Colon (tissue), 2 donors: ENCODE measurements around the gene HPGDS.
"Not testable (repeated sequence)": the region's sequence is repeated elsewhere in the genome, so short reads cannot be mapped to it uniquely, and the experiment has no call there.

Source experiments
- FAIRE-seq: peaks from 2 replicates; lab custom pipeline; 2012; peaks lifted over from hg19 to GRCh38; lab: Jason Lieb, UNC
- donor health status: control.
- donor health status: control.

The HPGDS gene

DNA sequence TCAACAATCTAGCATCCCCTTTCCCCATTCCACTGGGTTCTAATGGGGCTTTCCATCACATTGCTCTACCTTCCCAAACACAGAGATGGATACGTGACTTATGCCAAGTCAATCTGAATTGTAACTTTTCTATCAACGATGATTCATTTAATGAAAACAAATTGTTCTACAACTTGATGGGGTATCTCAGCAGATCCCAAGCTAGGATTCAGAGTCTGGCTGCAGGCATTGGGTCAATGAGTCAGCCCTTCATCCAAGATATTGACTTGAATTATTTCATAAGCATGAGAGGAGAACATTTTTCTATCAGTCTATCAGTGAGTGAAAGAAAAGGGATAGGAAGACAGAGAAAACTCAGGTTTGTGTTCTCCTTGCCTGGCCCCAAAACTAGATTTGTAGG, 15.0 kb upstream of the HPGDS start:
- no peak for FAIRE-seq

DNA sequence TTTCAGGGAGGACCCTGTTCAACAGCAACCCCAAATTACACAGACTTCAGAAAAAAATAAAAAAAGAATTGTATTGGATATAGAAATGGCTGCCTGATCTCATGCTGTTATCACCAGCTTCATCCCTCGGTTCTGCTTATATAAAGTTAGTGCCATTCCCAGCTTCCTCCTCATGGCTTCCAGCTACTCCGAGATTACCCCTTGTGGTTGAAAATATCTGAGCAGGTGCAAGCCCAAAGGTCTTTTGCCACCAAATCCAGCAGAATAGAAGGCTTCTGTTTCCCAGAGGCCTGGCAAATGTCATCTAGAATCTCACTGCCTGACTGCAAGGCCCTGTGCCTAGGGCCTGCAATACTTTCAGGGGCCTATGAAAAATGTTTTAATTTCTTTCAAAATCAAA, 13.8 kb upstream of the HPGDS start:
- no peak for FAIRE-seq

DNA sequence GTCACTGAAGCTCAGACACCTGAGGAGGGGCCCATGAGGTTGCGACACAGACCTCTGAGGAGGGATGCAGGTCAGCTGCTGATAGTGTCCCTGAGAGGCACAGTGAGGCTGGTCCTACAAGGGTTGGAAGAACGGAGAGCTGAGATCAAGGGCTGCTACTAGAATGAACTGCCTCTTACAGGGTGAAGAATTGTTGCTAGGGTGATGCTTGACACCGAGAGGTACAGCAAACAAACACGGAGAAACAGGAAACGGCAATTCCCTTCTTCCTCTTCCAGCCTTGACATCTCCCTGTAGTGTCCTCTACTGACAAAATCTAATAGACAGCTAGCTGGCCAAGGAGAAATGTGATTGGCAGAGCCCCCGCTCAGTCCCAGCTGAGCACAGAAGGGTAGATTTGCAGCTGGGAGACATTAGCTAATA, 11.8 kb upstream of the HPGDS start:
- FAIRE-seq: no peak

DNA sequence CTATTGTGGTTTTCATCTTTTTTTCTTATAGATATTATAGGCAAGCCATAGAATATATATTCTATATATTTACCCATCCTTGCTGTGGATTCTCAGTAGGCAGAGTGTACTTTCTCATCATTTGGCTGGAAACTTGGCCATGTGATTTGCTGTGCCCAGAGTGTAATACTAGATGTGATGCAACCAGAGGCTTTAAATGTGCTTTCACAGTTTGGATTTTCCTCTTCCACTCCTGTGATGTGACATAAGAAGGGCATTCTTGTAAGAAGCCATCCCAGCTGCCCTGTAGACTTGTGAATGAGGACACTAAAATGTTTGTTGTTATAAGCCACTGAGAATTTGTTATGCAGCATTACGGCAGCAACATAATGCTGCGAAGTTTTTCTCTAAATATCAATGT, 10.4 kb upstream of the HPGDS start:
- FAIRE-seq: no peak

DNA sequence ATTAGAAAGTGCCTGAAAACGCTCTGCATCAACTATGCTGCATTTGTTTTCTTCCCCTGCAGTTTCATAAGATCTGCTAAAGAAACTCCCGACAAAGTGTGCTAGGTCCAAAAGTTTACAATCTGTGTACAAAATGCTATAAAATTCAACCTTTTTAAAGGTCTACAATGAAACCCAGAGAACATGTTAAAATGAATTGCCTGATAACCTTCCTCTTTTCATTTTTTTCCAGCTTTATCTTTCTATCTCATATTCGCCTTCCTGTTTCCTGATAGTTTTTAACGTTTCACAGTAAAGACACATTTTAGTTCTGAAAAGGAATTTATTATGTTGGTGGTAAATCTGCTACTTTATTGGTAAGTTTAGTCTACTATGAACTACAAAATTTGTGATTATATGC, 9.5 kb upstream of the HPGDS start:
- no peak for FAIRE-seq

DNA sequence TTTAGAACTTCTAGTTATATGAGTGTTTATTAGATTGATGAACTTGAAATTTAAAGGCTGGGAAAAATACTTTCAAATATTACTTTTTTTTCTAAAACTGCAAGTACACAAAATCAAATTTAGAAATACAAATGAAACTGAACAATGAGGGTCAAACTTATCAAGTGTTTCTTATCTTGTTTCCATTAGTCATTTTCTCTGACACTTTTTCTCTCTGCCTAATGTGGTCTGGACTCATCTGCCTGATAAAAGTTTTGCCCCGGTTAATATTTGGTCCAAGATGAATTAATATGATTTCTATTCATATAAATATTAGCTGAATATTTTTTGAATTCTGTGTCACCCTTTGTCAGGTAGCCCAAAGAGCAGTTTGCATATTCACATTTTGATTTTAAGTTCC, 8.7 kb upstream of the HPGDS start:
- FAIRE-seq: no peak

DNA sequence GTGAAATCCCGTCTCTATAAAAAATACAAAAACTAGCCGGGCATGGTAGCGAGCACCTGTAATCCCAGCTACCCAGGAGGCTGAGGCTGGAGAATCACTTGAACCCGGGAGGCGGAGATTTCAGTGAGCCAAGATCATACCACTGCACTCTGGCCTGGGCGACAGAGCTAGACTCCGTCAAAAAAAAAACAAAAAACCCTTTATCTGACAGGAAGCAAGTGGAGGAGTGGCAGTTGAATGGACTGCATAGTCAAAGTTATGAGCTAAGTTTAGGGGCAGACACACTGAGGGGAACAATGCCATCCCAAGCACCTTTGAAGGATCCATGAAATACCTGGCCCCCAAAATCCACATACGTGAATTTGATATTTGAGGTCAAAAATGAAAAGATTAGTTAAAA, 7.5 kb upstream of the HPGDS start:
- no peak for FAIRE-seq

DNA sequence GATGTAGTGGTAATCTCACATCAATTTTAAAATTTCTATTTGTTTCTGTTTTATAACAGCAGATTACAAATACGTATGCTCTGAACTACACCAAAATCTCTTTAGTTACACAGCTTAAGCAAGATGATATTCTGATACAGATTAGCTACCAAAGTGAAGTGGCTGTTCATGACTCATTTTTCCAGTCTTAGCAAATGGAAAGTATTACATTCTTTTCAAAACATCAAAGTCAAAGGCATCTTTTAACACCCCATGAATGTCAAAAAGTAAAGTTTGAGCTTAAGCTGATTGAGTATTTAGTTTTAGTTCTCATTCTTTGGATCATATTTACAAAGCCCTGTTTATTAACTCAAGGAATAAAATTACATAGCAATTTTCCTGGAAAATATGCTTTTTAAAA, 6.6 kb upstream of the HPGDS start:
- FAIRE-seq: no peak

DNA sequence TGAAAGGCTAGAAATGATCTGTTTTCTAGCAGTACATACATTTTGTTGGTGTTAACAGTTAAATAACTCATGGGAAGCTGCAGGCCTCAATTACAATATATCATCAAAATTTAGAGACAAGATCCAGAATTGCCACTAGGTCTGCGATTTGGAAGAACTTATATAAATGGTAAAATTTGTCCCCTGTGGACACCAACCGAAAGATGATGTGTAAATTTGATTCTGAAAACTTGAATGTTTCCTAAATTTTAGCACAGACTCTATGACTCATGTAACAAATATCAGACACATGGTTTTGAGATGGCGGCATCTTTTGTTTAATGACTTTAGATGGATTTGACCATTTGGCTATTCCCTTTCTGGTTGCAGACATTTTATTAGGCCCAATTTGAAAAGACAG, 6.0 kb upstream of the HPGDS start:
- FAIRE-seq: no peak

DNA sequence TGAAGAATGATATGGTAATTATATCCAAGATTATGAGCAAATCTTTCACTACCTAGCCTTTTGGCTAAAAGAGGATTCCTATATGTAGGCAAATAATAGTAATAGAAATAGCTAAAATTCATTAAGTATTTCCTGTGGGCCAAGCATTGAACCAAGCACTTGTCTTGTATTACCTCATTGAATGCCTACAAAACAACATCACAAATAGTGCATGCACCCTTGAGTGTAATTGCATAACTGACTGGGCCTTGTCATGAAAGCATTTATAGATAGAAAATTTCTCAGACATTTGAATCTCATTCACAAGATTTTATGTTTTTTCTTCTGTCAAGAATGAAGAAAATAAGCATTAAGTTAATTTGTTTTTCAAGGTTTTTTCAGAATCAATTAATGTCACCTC, 3.9 kb upstream of the HPGDS start:
- FAIRE-seq: no peak

DNA sequence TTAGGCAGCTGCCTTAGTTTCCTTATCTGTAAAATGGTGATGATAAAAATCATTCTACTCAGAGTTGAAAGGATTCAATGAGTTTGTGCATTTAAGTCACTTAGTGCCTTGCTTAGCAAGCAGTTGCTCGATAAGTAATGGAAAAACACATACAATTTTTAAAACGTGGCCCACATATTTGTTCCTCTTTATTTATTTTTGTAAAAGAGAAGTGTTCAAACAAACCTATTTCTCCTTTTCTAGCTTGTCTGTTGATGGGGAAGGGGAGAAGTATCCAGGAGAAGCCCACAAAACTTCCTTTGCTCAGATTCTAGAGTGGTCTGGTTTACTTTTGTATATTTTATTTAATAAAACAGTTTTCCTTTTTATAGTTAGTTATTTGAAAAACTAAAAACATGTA, 3.3 kb upstream of the HPGDS start:
- FAIRE-seq: no peak

DNA sequence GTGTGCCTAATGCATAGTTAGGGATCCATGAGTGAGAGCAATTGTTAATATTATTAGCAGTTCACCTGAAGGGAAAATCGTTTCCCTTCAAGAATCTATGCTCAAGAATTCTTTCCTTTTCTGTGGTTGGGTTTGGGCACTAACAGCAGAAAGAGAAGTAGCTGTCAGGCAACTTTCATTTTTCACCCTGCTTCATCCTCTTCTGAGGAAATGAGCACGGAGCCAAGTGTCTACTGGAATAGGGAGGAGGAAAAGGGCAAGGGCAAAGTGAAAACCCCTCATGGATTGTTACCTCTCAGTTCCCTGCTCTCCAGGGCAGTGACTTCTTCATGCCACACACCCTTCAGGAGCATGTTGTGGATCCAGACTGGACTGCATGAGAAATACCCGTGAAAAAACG, 2.6 kb upstream of the HPGDS start:
- no peak for FAIRE-seq

DNA sequence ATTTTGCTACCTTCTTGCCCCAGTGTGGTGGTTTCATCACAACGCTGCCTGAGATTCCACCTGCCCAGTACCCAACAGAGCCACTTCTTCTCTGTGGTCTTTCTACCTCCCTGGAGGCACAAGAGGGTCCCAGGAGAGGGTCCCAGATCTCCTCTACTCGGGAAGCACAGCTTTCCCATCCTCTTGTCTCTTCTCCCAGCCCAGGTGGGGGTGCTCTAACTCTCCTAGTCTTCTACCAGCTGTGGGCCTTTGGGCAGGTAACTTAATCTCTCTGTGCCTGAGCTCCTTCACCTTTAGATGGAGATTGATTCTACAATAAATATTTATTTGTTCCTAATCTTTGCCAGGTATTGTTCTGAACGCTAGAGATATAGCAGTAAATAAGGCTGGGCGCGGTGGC, 1.8 kb upstream of the HPGDS start:
- FAIRE-seq: no peak

DNA sequence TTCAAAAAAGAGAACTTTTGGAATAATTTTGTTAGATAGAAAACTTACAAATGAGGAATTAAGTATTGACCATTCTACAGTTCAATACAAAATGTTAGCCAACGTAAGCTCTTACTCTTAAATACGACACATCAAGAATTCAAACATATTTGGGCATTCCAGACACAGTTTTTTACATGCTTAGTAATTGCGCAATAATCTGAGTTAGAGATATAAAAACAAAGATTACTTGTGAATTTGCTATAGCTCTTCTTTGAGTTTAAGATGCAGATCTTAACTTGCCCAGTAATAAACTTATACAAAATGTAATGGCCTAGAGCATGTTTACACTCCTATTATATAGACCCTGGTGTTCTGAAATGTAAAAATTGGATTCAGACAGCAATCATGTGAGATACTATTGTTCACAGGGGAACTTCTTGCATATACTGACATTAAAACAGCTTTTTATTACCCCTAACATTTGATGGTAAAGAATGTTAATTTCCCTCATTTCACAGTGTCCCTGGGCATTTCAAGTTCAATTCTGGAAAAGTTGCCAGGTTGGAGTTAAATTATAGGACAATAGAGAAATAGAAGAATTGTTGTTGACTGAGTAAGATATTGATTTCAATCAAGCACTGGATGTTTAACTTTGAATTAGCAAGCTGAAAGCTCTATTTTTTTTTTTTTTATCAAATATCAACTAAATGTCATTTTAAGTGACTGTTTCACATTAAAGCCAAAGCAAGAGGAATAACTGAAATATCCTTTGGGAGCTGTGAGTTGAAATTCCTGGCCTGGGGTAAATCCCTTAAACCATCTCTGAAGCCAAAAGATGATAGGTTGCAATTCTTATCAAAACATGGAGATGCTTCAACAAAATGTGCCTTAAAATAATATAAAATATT, 910 bp downstream of the HPGDS start:
- no peak for FAIRE-seq

DNA sequence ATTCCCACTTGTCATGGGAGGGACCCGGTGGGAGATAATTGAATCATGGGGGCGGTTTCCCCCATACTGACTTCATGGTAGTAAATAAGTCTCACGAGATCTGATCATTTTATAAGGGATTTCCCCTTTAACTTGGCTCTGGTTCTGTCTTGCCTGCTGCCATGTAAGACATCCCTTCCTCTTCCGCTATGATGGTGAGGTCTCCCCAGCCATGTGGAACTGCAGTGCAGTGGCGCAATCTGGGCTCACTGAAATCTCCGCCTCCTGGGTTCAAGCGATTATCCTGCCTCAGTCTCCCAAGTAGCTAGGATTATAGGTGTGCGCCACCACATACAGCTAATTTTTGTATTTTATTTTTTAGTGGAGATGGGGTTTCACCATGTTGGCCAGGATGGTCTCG, 2.9 kb downstream of the HPGDS start:
- no peak for FAIRE-seq

DNA sequence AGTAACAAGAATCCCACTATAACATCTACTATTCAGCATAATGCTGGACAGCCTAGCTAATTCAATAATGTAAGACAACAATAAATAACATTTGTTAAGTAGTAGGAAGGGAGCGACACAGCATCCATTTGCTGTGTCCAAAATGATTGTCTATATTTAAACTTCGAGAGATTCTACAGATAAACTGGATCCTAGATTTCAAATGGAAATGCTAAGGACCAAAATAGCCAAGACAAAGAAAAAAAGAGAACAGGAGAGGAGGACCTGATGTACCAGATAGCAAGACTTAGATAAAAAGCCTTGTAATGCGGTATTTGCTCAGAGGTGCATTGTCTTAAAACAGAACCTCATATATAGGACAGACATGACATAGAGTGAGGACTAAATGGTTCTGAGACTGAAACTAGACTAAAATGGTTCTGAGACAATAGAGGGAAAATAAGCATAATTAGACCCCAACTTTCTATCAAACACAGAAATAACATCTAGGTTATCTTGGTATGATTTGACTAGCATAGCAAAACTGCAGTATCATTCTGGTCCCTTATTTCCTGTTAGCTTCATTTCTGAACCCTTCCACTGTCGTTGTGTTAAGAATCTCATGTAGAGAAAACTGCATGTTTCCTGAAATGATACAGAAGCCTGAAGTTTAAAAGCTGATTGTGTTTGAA, 3.8 kb downstream of the HPGDS start:
- FAIRE-seq: no peak

DNA sequence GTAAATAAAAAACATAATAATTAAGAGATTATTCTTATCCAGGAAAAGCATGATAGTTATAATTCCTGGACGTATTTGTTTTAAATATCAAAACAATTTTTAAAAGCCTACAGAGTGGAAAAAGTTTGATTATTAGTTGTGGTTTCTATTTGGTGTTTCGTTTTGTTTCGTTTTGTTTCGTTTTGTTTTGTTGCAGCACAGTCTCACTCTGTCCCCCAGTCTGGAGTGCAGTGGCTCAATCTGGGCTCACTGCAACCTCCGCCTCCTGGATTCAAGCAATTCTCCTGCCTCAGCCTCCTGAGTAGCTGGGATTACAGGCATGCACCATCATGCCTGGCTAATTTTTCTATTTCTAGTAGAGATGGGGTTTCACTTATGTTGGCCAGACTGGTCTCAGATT, 5.8 kb downstream of the HPGDS start:
- FAIRE-seq: not testable (repeated sequence)

DNA sequence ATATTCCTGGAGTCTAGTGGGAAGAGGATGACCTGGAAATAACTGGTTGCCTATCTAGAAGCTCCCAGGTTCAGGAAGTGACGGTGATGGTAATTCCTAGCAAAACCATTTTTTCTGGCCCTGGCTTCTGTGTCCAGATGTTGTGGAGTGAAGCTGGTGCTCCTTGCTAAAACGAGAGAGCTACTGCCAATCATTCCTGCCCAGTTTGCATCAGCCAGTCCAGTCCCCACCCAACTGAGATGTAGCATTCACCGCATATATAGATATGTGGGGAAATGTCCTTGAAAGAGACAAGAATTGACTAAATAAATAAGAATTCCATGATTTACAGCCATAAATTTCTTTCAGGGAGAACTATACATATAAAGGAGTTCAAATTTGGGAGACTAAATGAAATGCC, 6.3 kb downstream of the HPGDS start:
- no peak for FAIRE-seq

DNA sequence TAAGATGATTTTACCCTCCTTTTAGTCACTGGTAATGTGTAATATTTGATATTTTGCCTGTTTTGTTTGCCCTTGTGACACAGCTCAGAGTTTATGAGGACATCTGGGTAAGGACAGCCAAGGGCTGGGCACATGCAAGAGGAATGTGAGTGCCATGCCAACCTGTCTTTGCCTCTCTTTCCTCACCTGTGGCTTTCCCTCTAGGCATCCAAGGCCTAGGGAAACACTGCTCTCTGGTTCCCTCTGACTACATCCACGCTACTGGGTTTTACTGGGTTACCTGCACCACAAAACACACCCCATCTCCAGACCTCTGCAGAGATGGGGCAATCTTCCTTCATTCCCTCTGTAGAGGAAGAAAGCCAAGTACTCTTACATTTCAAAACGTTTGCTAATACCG, 7.7 kb downstream of the HPGDS start:
- no peak for FAIRE-seq

DNA sequence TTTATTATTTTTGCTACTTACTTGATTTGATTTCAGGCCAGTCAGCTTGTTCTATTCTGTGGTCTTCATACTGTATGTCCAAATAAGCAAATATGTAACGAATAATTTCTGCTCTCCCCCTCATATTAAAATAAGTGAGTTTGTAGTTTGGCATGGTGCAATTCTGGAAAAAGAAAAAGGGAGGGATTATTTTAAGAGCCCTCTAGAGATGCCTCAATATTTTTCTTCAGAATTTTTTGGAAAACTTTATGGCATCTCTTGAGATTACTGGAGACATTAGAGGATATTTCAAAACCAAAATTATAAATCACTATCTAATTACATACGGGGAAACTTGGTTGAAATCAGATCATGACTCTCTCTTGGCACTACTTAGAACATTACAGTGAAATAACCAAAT, 8.2 kb downstream of the HPGDS start:
- FAIRE-seq: no peak

DNA sequence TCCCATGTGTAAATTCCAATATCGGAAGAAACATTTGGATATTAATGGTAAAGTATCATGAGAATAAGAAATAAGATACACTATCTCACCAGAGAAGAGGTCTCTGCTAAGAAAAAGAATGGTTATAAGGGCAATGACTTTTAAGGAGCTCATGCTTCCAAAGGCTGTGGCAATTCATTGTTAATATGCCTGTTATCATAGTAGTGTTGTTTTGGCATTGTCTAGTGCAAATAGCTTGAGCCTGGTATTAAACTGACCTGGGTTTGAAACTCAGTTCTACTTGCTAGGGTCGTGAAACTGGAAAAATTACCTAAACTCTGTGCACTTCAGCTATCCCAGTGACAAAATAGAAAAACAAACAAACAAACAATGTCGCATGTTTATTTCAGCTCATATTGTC, 8.8 kb downstream of the HPGDS start:
- FAIRE-seq: no peak

DNA sequence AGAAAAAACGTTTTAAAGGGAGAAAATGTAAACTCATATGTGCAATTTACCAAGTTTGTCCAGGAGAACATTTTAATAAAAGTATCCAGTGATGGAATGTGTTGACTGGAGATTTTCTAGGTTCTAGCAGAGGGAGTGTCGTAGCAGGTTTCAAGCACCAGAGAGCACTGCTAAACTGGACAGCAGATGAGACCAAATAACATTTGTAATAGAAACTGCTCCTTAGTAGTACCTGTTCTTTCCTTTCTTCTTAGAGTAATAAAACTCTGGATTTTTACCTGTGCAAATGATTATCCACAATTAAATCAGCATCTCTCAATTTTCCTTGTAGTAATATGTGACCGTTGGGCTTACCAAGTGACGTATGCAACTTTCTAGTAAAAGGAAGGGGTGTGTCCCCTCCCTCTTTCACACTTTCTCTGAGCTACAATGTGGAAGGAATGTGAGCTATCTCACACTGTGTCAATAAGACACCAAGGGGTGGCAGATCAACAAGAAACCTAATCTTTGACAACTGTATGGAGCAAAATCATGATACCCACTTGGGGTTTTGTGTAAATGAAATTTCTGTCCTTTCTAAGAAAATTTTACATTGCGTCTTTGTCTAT, 9.5 kb downstream of the HPGDS start:
- FAIRE-seq: no peak

DNA sequence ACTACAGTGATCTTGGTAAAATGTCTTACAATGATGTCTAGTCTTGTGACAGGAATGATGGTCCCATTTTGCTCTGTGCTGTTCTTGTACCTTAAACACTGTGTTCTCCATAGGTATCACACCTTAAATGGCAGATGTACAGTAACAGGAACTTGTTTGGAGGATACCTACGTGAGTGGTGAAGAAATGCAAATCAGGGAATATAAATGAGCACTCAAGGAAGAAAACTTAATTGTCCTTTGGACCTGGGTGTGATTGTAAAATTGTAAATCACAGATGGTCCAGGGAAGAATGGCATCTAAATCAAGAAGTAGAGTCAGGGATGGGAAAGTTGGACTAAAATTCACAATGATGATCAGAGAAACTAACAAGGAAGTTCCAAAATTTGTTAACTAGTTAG, 12.7 kb downstream of the HPGDS start:
- no peak for FAIRE-seq

DNA sequence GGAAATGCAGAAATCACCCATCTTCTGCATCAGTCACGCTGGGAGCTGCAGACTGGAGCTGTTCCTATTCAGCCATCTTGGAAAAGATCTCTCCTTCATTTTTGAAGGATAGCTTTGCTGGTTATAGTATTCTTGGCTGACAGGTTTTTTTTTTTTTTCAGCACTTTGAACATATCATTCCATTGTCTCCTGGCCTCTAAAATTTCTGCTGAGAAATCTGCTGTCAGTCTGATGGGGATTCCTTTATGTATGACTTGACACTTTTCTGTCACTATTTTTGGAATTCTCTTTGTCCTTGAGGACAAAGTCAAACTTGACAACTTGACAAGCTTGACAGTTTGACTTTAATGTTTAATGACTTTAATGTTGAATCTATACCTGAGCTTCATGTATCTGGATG, 16.8 kb downstream of the HPGDS start:
- FAIRE-seq: no peak
